ENCODE data around the gene WDR31. TPM values are rescaled to one million over a fixed set of nuclear protein-coding genes. Genes with fewer than 3 reads are reported as not detected.
"Not testable (repeated sequence)": the region's sequence is repeated elsewhere in the genome, so short reads cannot be mapped to it uniquely, and the experiment has no call there.

Gene WDR31
- total RNA-seq, 1 donor from 2014 or later, result 2.3 TPM

- DNase-seq, result not testable (repeated sequence)
These were observed 43.8 kb downstream of the WDR31 start for GRCh38 chr9:113296247-113296646.

GRCh38 chr9:113293285-113293878 is 46.7 kb downstream of the WDR31 start:
- no peak for DNase-seq

GRCh38 chr9:113290052-113290607 is 49.9 kb downstream of the WDR31 start:
- DNase-seq, result no peak

GRCh38 chr9:113289091-113289490 is 51.0 kb downstream of the WDR31 start:
- DNase-seq, result no peak

GRCh38 chr9:113281356-113281755 is 58.7 kb downstream of the WDR31 start:
- DNase-seq, result no peak

GRCh38 chr9:113278840-113279239 is 61.2 kb downstream of the WDR31 start:
- DNase-seq, result no peak

- peak; percentile 99 for DNase-seq
These were observed 64.6 kb downstream of the WDR31 start, which contains the start of the genes CDC26 and PRPF4 for GRCh38 chr9:113275157-113276131. Gene CDC26, minus strand, starts transcription at chr9:113275572. Its CDS starts 3,065 bp downstream, at chr9:113272507. Gene PRPF4, plus strand, starts transcription at chr9:113275658. Its CDS starts 86 bp downstream, at chr9:113275744.

- peak; percentile 73 for DNase-seq
These were observed 65.5 kb downstream of the WDR31 start for GRCh38 chr9:113274474-113275156.

GRCh38 chr9:113269871-113270270 is 70.2 kb downstream of the WDR31 start:
- DNase-seq, result no peak

GRCh38 chr9:113269355-113269754 is 70.7 kb downstream of the WDR31 start:
- no peak for DNase-seq

- no peak for DNase-seq
These were observed 72.0 kb downstream of the WDR31 start for GRCh38 chr9:113267911-113268566.

- no peak for DNase-seq
These were observed 73.9 kb downstream of the WDR31 start for GRCh38 chr9:113266174-113266573.

Other genes starting within 250 kb of the WDR31 start
- 17.0 TPM for gene SLC31A2, start 189.3 kb downstream of the WDR31 start, total RNA-seq
- 24.3 TPM for gene FKBP15, start 119.0 kb downstream of the WDR31 start, total RNA-seq
- 24.6 TPM for gene SLC31A1, start 118.7 kb downstream of the WDR31 start, total RNA-seq
- 23.6 TPM for gene CDC26, start 64.7 kb downstream of the WDR31 start, total RNA-seq
- 20.1 TPM for gene PRPF4, start 64.6 kb downstream of the WDR31 start, total RNA-seq
- 0.20 TPM for gene RNF183, start 36.9 kb downstream of the WDR31 start, total RNA-seq
- gene BSPRY, start 9.3 kb upstream of the WDR31 start, total RNA-seq, result 3.9 TPM
- gene HDHD3, start 36.7 kb upstream of the WDR31 start, total RNA-seq, result 7.3 TPM
- 22.9 TPM for gene ALAD, start 61.0 kb upstream of the WDR31 start, total RNA-seq
- gene POLE3, start 70.4 kb upstream of the WDR31 start, total RNA-seq, result 26.4 TPM
- gene C9orf43, start 70.5 kb upstream of the WDR31 start, total RNA-seq, result 0.59 TPM
- gene RGS3, start 123.5 kb upstream of the WDR31 start, total RNA-seq, result 42.8 TPM